ENCODE measurements around the gene TMEM132D.

Gene TMEM132D

GRCh38 chr12:129101816-129102215 is 802.0 kb downstream of the TMEM132D start:
- DNase-seq (ENCODE audit: low read depth), result no peak

GRCh38 chr12:129101404-129101803 is 802.4 kb downstream of the TMEM132D start:
- no peak for DNase-seq (ENCODE audit: low read depth)

GRCh38 chr12:129097451-129097850 is 806.4 kb downstream of the TMEM132D start:
- DNase-seq (ENCODE audit: low read depth), result no peak

GRCh38 chr12:129096968-129097367 is 806.9 kb downstream of the TMEM132D start:
- no peak for DNase-seq (ENCODE audit: low read depth)

- DNase-seq (ENCODE audit: low read depth), result no peak
Observed at GRCh38 chr12:129096184-129096583, 807.6 kb downstream of the TMEM132D start.

- no peak for DNase-seq (ENCODE audit: low read depth)
Observed at GRCh38 chr12:129089576-129089975, 814.2 kb downstream of the TMEM132D start.

GRCh38 chr12:129084875-129085826 is 818.7 kb downstream of the TMEM132D start:
- DNase-seq (ENCODE audit: low read depth), result no peak

GRCh38 chr12:129083121-129083840 is 820.5 kb downstream of the TMEM132D start:
- DNase-seq (ENCODE audit: low read depth), result no peak

- DNase-seq (ENCODE audit: low read depth), result no peak
Observed at GRCh38 chr12:129082441-129082840, 821.4 kb downstream of the TMEM132D start.

- no peak for DNase-seq (ENCODE audit: low read depth)
Observed at GRCh38 chr12:129081755-129082250, 822.0 kb downstream of the TMEM132D start.

GRCh38 chr12:129080821-129081220 is 823.0 kb downstream of the TMEM132D start:
- DNase-seq (ENCODE audit: low read depth), result no peak

- DNase-seq (ENCODE audit: low read depth), result no peak
Observed at GRCh38 chr12:129080391-129080790, 823.4 kb downstream of the TMEM132D start.

GRCh38 chr12:129079719-129080118 is 824.1 kb downstream of the TMEM132D start:
- DNase-seq (ENCODE audit: low read depth), result no peak

- no peak for DNase-seq (ENCODE audit: low read depth)
Observed at GRCh38 chr12:129076441-129077320, 827.1 kb downstream of the TMEM132D start.

GRCh38 chr12:129075460-129076208 is 828.2 kb downstream of the TMEM132D start:
- no peak for DNase-seq (ENCODE audit: low read depth)

GRCh38 chr12:129074379-129074778 is 829.4 kb downstream of the TMEM132D start:
- DNase-seq (ENCODE audit: low read depth), result no peak

- DNase-seq (ENCODE audit: low read depth), result no peak
Observed at GRCh38 chr12:129073157-129073915, 830.5 kb downstream of the TMEM132D start.

GRCh38 chr12:129071362-129071761 is 832.5 kb downstream of the TMEM132D start:
- no peak for DNase-seq (ENCODE audit: low read depth)

- no peak for DNase-seq (ENCODE audit: low read depth)
Observed at GRCh38 chr12:129069886-129070285, 833.9 kb downstream of the TMEM132D start.

- no peak for DNase-seq (ENCODE audit: low read depth)
Observed at GRCh38 chr12:129068684-129069083, 835.1 kb downstream of the TMEM132D start.
